ENCODE measurements around the gene BHLHA15.

- TF ChIP-seq SIN3A (IDR thresholded peaks at IDR 0.05; ENCODE audit: borderline replicate concordance, insufficient read depth, low read length) (no peak), TAF1 (IDR thresholded peaks at IDR 0.05; ENCODE audit: borderline replicate concordance, insufficient read depth, low read length) (no peak), POLR2AphosphoS5 (IDR thresholded peaks at IDR 0.05; ENCODE audit: low read depth, low read length) (no peak), FOXP2 (optimal IDR thresholded peaks at IDR 0.05; ENCODE audit: borderline replicate concordance, extremely low read depth, extremely low read length, insufficient read depth) (no peak)
- TF ChIP-seq, protein P1, sequence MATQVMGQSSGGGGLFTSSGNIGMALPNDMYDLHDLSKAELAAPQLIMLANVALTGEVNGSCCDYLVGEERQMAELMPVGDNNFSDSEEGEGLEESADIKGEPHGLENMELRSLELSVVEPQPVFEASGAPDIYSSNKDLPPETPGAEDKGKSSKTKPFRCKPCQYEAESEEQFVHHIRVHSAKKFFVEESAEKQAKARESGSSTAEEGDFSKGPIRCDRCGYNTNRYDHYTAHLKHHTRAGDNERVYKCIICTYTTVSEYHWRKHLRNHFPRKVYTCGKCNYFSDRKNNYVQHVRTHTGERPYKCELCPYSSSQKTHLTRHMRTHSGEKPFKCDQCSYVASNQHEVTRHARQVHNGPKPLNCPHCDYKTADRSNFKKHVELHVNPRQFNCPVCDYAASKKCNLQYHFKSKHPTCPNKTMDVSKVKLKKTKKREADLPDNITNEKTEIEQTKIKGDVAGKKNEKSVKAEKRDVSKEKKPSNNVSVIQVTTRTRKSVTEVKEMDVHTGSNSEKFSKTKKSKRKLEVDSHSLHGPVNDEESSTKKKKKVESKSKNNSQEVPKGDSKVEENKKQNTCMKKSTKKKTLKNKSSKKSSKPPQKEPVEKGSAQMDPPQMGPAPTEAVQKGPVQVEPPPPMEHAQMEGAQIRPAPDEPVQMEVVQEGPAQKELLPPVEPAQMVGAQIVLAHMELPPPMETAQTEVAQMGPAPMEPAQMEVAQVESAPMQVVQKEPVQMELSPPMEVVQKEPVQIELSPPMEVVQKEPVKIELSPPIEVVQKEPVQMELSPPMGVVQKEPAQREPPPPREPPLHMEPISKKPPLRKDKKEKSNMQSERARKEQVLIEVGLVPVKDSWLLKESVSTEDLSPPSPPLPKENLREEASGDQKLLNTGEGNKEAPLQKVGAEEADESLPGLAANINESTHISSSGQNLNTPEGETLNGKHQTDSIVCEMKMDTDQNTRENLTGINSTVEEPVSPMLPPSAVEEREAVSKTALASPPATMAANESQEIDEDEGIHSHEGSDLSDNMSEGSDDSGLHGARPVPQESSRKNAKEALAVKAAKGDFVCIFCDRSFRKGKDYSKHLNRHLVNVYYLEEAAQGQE (IDR thresholded peaks at IDR 0.05; ENCODE audit: insufficient read depth in 1 of 2, low read depth in 2 of 2, low read length in 2 of 2) = no peak
Measured at GRCh38 chr7:98178762-98179490, 32.3 kb upstream of the BHLHA15 start.
